ENCODE measurements around the gene BCKDK. TPM values are rescaled to one million over a fixed set of nuclear protein-coding genes. Genes with fewer than 3 reads are reported as not detected.

BCKDK gene
- polyA plus RNA-seq, 3 donors: 76.5 to 93.5 (median 90.8) TPM

DNA sequence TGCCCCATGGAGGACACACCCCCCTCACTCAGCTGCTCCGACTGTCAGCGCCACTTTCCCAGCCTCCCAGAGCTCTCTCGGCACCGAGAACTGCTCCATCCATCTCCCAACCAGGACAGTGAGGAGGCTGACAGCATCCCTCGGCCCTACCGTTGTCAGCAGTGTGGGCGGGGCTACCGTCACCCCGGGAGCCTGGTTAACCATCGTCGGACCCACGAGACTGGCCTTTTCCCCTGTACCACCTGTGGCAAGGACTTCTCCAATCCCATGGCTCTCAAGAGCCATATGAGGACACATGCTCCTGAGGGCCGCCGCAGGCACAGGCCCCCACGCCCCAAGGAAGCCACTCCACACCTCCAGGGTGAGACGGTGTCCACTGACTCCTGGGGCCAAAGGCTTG lies 31.9 kb upstream of the BCKDK start:
- H3K27ac Mint-ChIP-seq: peak overlapping the region in 4 of 7 donors; percentile 42 to 70 (median 58)
- H3K4me1 ChIP-seq (ENCODE audit: control insufficient read depth in 1 of 2, insufficient read depth in 2 of 2, low read length in 2 of 2): peaks cover 36 to 44% of the 10 kb centered on the region in 2 donors
- intact Hi-C loops (cut with micrococcal nuclease): no loop called here
- peaks cover 75% of the 10 kb centered on the region for H4K20me1 ChIP-seq (ENCODE audit: insufficient read depth, low read length)
- H3K36me3 ChIP-seq (replicated peaks in 1 of 2; ENCODE audit: control insufficient read depth in 1 of 2, insufficient read depth in 2 of 2, low read length in 2 of 2): peaks cover 52 to 54% of the 10 kb centered on the region in 2 donors
- H2AFZ ChIP-seq (ENCODE audit: insufficient read depth, low read depth, low read length, poor library complexity, severe bottlenecking): no peak overlapping the region
- 87% methylated on average over 16 of the region's 16 CpGs for WGBS (ENCODE audit: insufficient coverage)
- no peak for DNase-seq
- peak overlapping the region in 1 of 2 donors; percentile 37 for H3K4me3 Mint-ChIP-seq
- peaks cover 50 to 59% of the 10 kb centered on the region in 2 donors for H3K36me3 Mint-ChIP-seq
- TF ChIP-seq, protein P1, sequence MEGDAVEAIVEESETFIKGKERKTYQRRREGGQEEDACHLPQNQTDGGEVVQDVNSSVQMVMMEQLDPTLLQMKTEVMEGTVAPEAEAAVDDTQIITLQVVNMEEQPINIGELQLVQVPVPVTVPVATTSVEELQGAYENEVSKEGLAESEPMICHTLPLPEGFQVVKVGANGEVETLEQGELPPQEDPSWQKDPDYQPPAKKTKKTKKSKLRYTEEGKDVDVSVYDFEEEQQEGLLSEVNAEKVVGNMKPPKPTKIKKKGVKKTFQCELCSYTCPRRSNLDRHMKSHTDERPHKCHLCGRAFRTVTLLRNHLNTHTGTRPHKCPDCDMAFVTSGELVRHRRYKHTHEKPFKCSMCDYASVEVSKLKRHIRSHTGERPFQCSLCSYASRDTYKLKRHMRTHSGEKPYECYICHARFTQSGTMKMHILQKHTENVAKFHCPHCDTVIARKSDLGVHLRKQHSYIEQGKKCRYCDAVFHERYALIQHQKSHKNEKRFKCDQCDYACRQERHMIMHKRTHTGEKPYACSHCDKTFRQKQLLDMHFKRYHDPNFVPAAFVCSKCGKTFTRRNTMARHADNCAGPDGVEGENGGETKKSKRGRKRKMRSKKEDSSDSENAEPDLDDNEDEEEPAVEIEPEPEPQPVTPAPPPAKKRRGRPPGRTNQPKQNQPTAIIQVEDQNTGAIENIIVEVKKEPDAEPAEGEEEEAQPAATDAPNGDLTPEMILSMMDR (IDR thresholded peaks at IDR 0.05): no peak
- H3K4me3 ChIP-seq (replicated peaks in 1 of 3; ENCODE audit: low read depth in 2 of 3, low read length in 3 of 3): no peak overlapping the region
- H3K27ac ChIP-seq (ENCODE audit: low read depth in 1 of 2, low read length in 2 of 2): peak overlapping the region in 1 of 2 donors; percentile 50
- no peaks in the 10 kb centered on the region for H3K27me3 ChIP-seq (ENCODE audit: control insufficient read depth in 2 of 2, insufficient read depth in 2 of 2, low read length in 2 of 2)
- H3K4me1 Mint-ChIP-seq: peaks cover 44% of the 10 kb centered on the region
- H3K9ac ChIP-seq (ENCODE audit: insufficient read depth, low read length, poor library complexity, severe bottlenecking): no peak overlapping the region
- no peaks in the 10 kb centered on the region for H3K9me3 ChIP-seq (replicated peaks in 1 of 2; ENCODE audit: control insufficient read depth in 1 of 2, insufficient read depth in 1 of 2, low read length in 2 of 2)
- H3K4me2 ChIP-seq (replicated peaks; ENCODE audit: extremely low read depth, low read length, poor library complexity, severe bottlenecking): no peak overlapping the region
- H3K79me2 ChIP-seq (ENCODE audit: insufficient read depth, low read length): peaks cover 92% of the 10 kb centered on the region
- H3K9me3 Mint-ChIP-seq: no peaks in the 10 kb centered on the region
- peaks cover 0 to 2% (median 1%) of the 10 kb centered on the region in 3 donors for H3K27me3 Mint-ChIP-seq (ENCODE audit: low read depth in 3 of 3)

- H3K27me3 ChIP-seq (ENCODE audit: control insufficient read depth in 2 of 2, insufficient read depth in 2 of 2, low read length in 2 of 2): no peaks in the 10 kb centered on the region
- WGBS (ENCODE audit: insufficient coverage): over 99% methylated on average over 13 of the region's 13 CpGs
- peaks cover 80% of the 10 kb centered on the region for H4K20me1 ChIP-seq (ENCODE audit: insufficient read depth, low read length)
- no peak overlapping the region for H2AFZ ChIP-seq (ENCODE audit: insufficient read depth, low read depth, low read length, poor library complexity, severe bottlenecking)
- peaks cover 31 to 45% of the 10 kb centered on the region in 2 donors for H3K4me1 ChIP-seq (ENCODE audit: control insufficient read depth in 1 of 2, insufficient read depth in 2 of 2, low read length in 2 of 2)
- H3K4me3 Mint-ChIP-seq: no peak overlapping the region
- TF ChIP-seq, protein P1 (IDR thresholded peaks at IDR 0.05): no peak
- H3K27me3 Mint-ChIP-seq (ENCODE audit: low read depth in 3 of 3): peaks cover 0 to 2% (median 1%) of the 10 kb centered on the region in 3 donors
- intact Hi-C loops (cut with micrococcal nuclease): no loop called here
- H3K36me3 ChIP-seq (replicated peaks in 1 of 2; ENCODE audit: control insufficient read depth in 1 of 2, insufficient read depth in 2 of 2, low read length in 2 of 2): peaks cover 54 to 59% of the 10 kb centered on the region in 2 donors
- peaks cover 50 to 61% of the 10 kb centered on the region in 2 donors for H3K36me3 Mint-ChIP-seq
- H3K27ac ChIP-seq (ENCODE audit: low read depth in 1 of 2, low read length in 2 of 2): no peak overlapping the region
- no peak overlapping the region for H3K4me2 ChIP-seq (replicated peaks; ENCODE audit: extremely low read depth, low read length, poor library complexity, severe bottlenecking)
- H3K9me3 Mint-ChIP-seq: no peaks in the 10 kb centered on the region
- H3K4me3 ChIP-seq (replicated peaks in 1 of 3; ENCODE audit: low read depth in 2 of 3, low read length in 3 of 3): no peak overlapping the region
- peaks cover 42% of the 10 kb centered on the region for H3K4me1 Mint-ChIP-seq
- peaks cover 91% of the 10 kb centered on the region for H3K79me2 ChIP-seq (ENCODE audit: insufficient read depth, low read length)
- no peaks in the 10 kb centered on the region for H3K9me3 ChIP-seq (replicated peaks in 1 of 2; ENCODE audit: control insufficient read depth in 1 of 2, insufficient read depth in 1 of 2, low read length in 2 of 2)
- no peak for DNase-seq
- no peak overlapping the region for H3K9ac ChIP-seq (ENCODE audit: insufficient read depth, low read length, poor library complexity, severe bottlenecking)
- H3K27ac Mint-ChIP-seq: peak overlapping the region in 5 of 7 donors; percentile 23 to 69 (median 37)
Observed at GRCh38 chr16:31077024-31077423, 31.2 kb upstream of the BCKDK start.

Measured in CD14-positive monocyte (primary cell).